Daoy (cell line): ENCODE data around the gene ADK. TPM values are rescaled to one million over a fixed set of nuclear protein-coding genes. Genes with fewer than 3 reads are reported as not detected.
A peak's percentile ranks its signal among the peaks of the same experiment; 100 is the strongest.
"Not testable (repeated sequence)": the region's sequence is repeated elsewhere in the genome, so short reads cannot be mapped to it uniquely, and the experiment has no call there.

Source experiments
- DNase-seq: peaks from one replicate; pipeline ENCODE4 v3.0.0-alpha.2; 2015; ENCODE audit warnings: low read depth
- total RNA-seq: library from RNA; depleted of rRNA; stranded (reverse); fragments of >200 nt; shearing (Covaris generic); gene quantifications from 2 replicates; pipeline ENCODE4 v1.2.3, GENCODE V29; 2014

Gene ADK
- total RNA-seq, 1 experiment from 2014 or later, result 30.7 TPM

DNA sequence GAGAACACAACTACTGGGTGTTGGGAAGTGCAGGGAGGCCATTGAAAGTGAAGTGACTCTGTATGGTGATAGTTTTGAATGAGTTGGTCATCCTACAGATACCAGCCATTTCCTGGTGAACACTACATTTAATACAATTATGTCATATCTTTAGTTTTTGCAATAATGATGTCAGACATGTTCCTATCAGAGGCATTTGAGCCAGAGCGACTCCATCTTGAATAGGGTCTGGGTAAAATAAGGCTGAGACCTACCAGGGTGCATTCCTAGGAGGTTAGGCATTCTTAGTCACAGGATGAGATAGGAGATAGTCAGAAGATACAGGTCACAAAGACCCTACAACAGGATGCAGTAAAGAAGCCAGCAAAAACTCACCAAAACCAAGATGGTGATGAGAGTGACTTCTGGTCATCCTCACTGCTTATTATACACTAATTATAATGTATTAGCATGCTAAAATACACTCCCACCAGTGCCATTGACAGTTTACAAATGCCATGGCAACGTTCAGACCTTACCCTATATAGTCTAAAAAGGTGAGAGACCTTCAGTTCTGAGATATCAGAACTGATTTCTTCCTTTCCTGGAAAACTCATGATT lies 28.2 kb downstream of the ADK start:
- peak; percentile 10 for DNase-seq

DNA sequence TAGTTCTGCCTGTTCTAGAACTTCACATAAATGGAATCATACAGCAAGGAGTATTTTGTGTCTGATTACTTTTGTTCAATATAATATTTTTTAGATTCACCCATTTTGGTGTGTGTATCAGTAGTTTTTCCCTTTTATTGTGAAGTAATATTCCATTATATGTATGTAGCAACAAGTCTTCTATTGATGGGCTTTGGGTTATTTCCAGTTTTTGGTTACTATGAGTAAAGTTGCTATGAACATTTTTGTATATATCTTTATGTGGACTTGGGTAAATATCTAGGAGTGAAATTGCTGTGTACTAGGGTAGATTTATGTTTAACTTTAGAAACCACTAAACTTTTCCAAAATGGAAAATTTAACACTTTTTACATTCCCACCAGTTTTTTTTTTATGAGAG lies 35.7 kb downstream of the ADK start:
- DNase-seq, result no peak

- DNase-seq, result no peak
Observed at GRCh38 chr10:74187237-74187636, 36.2 kb downstream of the ADK start.

GRCh38 chr10:74188617-74189016 lies 37.6 kb downstream of the ADK start:
- not testable (repeated sequence) for DNase-seq

- DNase-seq, result peak; percentile 69
Observed at GRCh38 chr10:74189999-74190421, 39.0 kb downstream of the ADK start.

- no peak for DNase-seq
Observed at GRCh38 chr10:74190494-74190893, 39.5 kb downstream of the ADK start.

DNA sequence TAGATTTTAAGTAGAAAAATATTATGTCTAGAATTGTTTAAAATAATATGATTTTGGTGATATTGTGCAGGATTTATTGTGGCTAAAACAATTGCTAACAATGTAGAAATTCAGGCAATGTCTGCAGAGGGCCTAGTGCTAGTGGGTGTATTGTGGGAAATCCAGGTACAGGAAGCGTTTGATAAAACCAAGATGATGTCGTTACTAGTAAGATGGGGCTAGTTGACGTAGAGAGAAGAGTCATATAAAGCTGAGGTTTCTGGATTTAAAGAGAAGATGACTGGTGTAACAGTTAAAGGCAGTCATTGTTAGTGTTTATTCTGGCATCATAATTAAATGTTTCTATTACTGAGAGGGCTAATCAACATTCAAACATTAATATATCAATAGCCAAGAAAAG lies 43.5 kb downstream of the ADK start:
- DNase-seq, result no peak

GRCh38 chr10:74194999-74195398 lies 44.0 kb downstream of the ADK start:
- DNase-seq, result no peak

- no peak for DNase-seq
Observed at GRCh38 chr10:74199315-74199714, 48.3 kb downstream of the ADK start.

GRCh38 chr10:74202356-74202755 lies 51.3 kb downstream of the ADK start:
- DNase-seq, result no peak

GRCh38 chr10:74206746-74207145 lies 55.7 kb downstream of the ADK start:
- DNase-seq, result no peak

GRCh38 chr10:74207691-74208480 lies 56.9 kb downstream of the ADK start:
- no peak for DNase-seq

DNA sequence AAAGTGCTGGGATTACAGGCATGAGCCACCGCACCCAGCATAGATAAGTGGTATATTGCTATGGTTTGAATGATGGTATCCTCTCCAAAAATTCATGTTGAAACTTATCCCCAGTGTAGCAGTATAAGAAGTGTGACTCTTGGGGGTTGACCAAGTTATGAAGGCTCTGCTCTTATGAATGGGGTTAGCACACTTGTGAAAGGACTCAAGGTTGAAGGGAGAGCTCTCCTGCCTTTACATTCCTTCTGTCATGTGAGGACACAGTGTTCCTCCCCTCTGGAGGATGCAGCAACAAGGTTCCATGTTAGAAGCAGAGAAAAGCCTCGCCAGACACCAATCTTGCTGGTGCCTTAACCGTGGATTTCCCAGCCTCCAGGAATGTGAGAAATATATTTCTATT lies 58.0 kb downstream of the ADK start:
- DNase-seq, result no peak

- DNase-seq, result no peak
Observed at GRCh38 chr10:74213019-74213418, 62.0 kb downstream of the ADK start.

DNA sequence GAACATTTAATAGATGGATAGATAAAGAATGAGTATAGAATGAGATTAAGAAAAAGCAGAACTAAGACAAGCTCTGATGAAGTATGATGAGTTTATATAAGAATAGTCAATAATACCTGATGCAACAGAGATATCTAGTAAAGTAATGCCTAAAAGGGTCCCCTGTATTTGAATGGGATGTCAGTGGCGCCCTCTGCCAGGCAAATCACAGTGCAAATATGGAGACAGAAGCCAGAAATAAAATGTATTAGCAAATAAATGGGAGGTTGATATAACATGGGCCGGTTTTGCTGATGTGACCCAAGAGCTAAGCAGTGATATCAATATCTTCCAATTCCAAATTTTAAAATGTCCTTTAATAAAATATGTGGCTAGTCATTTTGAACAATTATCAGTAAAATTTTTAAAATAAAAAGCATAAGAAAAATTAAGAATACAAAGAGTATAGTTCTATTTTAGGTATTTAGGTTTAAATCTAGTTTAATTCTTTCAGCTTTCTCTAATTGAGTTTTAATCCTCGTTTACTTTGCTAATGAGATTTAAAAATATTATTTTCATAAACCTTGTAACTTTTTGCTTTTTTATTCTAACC lies 62.6 kb downstream of the ADK start:
- DNase-seq, result peak; percentile 16

DNA sequence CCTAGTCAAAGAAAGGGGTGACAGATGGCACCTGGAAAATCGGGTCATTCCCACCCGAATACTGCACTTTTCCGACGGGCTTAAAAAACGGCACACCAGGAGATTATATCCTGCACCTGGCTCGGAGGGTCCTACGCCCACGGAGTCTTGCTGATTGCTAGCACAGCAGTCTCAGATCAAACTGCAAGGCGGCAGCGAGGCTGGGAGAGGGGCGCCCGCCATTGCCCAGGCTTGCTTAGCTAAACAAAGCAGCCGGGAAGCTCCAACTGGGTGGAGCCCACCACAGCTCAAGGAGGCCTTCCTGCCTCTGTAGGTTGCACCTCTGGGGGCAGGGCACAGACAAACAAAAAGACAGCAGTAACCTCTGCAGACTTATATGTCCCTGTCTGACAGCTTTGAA lies 66.1 kb downstream of the ADK start:
- DNase-seq, result not testable (repeated sequence)

- not testable (repeated sequence) for DNase-seq
Observed at GRCh38 chr10:74222467-74222866, 71.4 kb downstream of the ADK start.

DNA sequence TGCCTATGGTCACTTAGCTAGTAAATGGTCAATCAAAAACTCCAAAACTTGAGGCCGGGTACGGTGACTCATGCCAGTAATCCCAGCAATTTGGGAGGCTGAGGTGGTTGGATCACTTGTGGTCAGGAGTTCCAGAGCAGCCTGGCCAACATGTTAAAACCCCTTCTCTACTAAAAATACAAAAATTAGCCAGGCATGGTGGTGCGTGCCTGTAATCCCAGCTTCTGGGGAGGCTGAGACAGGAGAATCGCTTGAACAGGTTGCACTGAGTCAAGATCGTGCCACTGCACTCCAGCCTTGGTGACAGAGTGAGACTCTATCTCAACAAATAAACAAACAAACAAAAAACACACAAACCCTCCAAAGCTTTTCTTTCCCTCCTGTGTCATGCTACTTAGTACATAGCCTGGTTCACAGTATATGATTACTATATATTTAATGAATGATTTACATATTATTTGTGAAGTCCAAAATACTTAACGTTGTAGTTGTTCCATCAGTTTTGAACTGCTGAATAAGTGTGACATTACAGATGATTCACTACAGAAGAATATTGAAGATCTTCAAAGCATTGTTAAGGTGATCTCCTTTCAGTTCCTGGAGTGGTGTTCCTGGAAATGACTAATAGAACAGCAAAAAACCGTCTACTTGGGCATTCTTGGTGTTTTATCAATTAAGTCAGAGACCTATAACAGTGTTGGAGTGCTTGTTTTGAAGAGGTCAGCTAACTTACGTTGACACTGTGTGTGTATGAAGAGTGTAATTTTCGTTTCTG lies 72.9 kb downstream of the ADK start:
- DNase-seq, result peak; percentile 48

- peak; percentile 11 for DNase-seq
Observed at GRCh38 chr10:74227697-74228424, 76.8 kb downstream of the ADK start.

GRCh38 chr10:74231375-74231774 lies 80.4 kb downstream of the ADK start:
- DNase-seq, result peak; percentile 20

DNA sequence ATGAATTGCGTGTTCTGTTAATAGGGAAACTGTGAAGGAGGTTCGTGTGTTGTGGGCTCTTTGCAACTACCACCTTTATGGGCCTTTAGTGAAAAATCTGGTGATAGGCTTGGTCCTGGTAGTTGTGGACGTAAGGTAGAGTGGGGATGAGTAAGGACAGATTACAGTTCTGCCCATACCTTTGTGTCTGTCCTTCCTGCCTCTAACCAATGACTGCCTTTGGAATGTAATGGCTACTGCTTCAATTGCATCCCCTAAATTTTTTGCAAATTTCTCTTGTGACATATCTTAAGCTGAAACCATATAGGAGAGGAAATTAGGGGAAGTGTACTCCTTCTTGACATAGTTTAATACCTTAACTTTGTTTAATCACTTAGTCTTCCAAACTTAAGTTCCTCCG lies 82.3 kb downstream of the ADK start:
- DNase-seq, result no peak

- DNase-seq, result no peak
Observed at GRCh38 chr10:74234569-74234968, 83.5 kb downstream of the ADK start.
